ENCODE results near the gene TMEM131L.
"Not testable (repeated sequence)": the region's sequence is repeated elsewhere in the genome, so short reads cannot be mapped to it uniquely, and the experiment has no call there.

The TMEM131L gene

GRCh38 chr4:153447175-153447905 lies 18.8 kb upstream of the TMEM131L start:
- DNase-seq, result no peak

- no peak for DNase-seq
Measured at GRCh38 chr4:153448003-153448731, 18.0 kb upstream of the TMEM131L start.

- no peak for DNase-seq
Measured at GRCh38 chr4:153449338-153449737, 16.8 kb upstream of the TMEM131L start.

GRCh38 chr4:153450544-153450917 lies 15.6 kb upstream of the TMEM131L start:
- DNase-seq, result no peak

GRCh38 chr4:153451145-153451544 lies 15.0 kb upstream of the TMEM131L start:
- not testable (repeated sequence) for DNase-seq

- no peak for DNase-seq
Measured at GRCh38 chr4:153451911-153452657, 14.1 kb upstream of the TMEM131L start.

GRCh38 chr4:153452658-153453378 lies 13.3 kb upstream of the TMEM131L start:
- DNase-seq, result no peak

- DNase-seq, result no peak
Measured at GRCh38 chr4:153453402-153453801, 12.8 kb upstream of the TMEM131L start.

GRCh38 chr4:153458969-153459368 lies 7.2 kb upstream of the TMEM131L start:
- no peak for DNase-seq

GRCh38 chr4:153461549-153461948 lies 4.6 kb upstream of the TMEM131L start:
- DNase-seq, result not testable (repeated sequence)

GRCh38 chr4:153464068-153464467 lies 2.1 kb upstream of the TMEM131L start:
- DNase-seq, result no peak

GRCh38 chr4:153465140-153465539 lies 1.0 kb upstream of the TMEM131L start:
- no peak for DNase-seq

GRCh38 chr4:153465615-153466080 lies 512 bp upstream of the TMEM131L start:
- DNase-seq, result no peak

GRCh38 chr4:153466949-153467896 lies 1.1 kb downstream of the TMEM131L start:
- peak; percentile 27 for DNase-seq

- DNase-seq, result peak; percentile 35
Measured at GRCh38 chr4:153467897-153468262, 1.7 kb downstream of the TMEM131L start.

- no peak for DNase-seq
Measured at GRCh38 chr4:153468587-153468986, 2.4 kb downstream of the TMEM131L start.

GRCh38 chr4:153469031-153469430 lies 2.9 kb downstream of the TMEM131L start:
- no peak for DNase-seq

GRCh38 chr4:153471071-153471697 lies 5.0 kb downstream of the TMEM131L start:
- DNase-seq, result not testable (repeated sequence)

GRCh38 chr4:153471698-153472093 lies 5.5 kb downstream of the TMEM131L start:
- DNase-seq, result peak; percentile 70

GRCh38 chr4:153472122-153473037 lies 6.2 kb downstream of the TMEM131L start:
- no peak for DNase-seq

All from central memory CD4-positive, alpha-beta T cell (primary cell).